ENCODE results near the gene GRB7.
A peak's percentile ranks its signal among the peaks of the same experiment; 100 is the strongest.
"Not testable (repeated sequence)": the region's sequence is repeated elsewhere in the genome, so short reads cannot be mapped to it uniquely, and the experiment has no call there.

The GRB7 gene

GRCh38 chr17:39709998-39710964, 27.5 kb upstream of the GRB7 start:
- no peak for DNase-seq

DNA sequence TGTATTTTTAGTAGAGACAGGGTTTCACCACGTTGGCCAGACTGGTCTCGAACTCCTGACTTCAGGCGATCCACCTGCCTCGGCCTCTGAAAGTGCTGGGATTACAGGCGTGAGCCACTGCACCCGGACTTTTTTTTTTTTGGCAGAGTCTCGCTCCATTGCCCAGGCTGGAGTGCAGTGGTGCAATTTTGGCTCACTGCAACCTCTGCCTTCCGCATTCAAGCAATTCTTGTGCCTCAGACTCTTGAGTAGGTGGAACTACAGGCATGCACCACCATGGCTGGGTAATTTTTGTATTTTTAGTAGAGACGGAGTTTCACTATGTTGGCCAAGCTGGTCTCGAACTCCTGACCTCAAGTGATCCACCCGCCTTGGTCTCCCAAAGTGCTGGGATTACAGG, 26.7 kb upstream of the GRB7 start:
- DNase-seq: not testable (repeated sequence)

- DNase-seq: no peak
Measured at GRCh38 chr17:39711851-39712250, 25.9 kb upstream of the GRB7 start.

DNA sequence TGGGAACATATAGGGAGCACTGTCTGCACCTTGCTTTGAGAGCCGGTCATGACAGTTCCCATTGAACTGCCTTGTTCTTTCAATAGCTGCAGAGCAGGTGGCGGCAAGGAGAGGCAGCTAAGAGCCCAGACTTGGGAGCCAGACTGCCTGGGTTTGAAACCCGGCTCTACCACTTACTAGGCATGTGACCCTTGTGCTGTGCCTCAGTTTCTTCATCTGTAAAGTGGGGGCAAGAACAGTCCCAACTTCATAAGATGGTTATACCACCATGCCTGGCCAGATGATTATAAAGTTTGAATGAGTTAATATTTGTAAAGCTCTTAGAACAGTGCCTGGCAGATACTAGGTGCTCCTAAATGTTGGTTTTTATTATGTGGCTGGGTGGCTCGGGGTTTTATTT, 23.5 kb upstream of the GRB7 start:
- no peak for DNase-seq

GRCh38 chr17:39715375-39716072, 22.2 kb upstream of the GRB7 start:
- no peak for DNase-seq

GRCh38 chr17:39716073-39716818, 21.5 kb upstream of the GRB7 start:
- no peak for DNase-seq

DNA sequence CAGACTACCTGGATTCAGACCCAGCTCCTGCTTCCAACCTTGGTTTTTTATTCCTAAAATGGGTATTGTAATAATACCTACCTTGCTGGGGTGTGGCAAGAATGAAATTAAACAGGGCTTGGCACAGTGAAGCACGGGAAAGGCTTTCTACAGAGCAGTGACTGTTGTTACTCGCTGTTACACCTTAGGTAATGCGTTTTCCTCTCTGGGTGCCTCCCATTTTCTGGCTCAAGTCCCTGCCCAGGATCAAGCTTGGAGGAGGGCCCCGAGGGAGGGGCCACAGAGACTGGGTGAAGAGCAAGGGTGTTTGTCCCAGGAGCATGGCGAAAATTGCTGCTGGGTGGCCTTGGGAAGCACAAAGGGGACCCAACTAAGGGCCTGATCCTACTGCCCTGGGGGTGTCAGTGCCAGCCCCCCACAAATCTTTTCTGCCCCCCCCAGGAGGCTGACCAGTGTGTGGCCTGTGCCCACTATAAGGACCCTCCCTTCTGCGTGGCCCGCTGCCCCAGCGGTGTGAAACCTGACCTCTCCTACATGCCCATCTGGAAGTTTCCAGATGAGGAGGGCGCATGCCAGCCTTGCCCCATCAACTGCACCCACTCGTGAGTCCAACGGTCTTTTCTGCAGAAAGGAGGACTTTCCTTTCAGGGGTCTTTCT, 20.7 kb upstream of the GRB7 start:
- no peak for DNase-seq

GRCh38 chr17:39717660-39718059, 20.1 kb upstream of the GRB7 start:
- no peak for DNase-seq

GRCh38 chr17:39719563-39720355, 18.0 kb upstream of the GRB7 start:
- no peak for DNase-seq

GRCh38 chr17:39722104-39722503, 15.6 kb upstream of the GRB7 start:
- DNase-seq: no peak

GRCh38 chr17:39722965-39723848, 14.5 kb upstream of the GRB7 start:
- no peak for DNase-seq

GRCh38 chr17:39724731-39725130, 13.0 kb upstream of the GRB7 start:
- no peak for DNase-seq

- DNase-seq: not testable (repeated sequence)
Measured at GRCh38 chr17:39725923-39726322, 11.8 kb upstream of the GRB7 start.

- no peak for DNase-seq
Measured at GRCh38 chr17:39726617-39727016, 11.1 kb upstream of the GRB7 start.

DNA sequence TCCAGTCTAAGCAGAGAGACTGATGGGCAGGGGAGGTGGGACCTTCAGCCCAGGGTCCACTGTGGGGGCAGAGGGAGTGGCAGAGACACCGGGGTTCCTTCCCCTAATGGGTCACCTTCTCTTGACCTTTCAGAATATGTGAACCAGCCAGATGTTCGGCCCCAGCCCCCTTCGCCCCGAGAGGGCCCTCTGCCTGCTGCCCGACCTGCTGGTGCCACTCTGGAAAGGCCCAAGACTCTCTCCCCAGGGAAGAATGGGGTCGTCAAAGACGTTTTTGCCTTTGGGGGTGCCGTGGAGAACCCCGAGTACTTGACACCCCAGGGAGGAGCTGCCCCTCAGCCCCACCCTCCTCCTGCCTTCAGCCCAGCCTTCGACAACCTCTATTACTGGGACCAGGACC, 10.2 kb upstream of the GRB7 start:
- no peak for DNase-seq

DNA sequence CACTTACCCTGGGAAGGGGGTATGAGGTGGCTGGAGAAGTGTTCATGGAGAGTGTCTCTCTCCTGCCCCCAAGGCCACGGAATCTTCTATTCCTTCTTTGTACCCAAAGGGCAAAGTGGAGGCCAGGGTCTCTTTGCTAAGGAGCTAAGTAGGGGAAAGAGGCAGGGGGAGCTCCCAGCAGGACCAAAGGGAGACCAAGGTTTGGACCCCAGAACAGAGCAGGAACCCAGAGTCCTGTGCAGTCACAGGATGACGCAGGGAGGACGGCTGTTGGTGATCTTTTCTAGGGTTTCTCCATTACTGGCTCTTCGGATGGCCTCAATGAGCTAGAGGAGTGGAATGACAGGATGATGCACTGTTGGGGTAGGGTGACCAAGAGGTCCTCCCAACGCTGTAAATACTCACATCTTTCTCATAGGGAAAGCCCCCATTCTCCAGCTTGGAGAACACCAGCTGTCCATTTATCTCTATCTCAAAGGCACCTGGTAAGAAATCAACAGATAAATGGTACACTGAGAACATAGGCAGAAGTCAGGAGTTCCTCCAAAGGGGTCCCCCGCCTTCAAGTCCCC, 8.4 kb upstream of the GRB7 start:
- no peak for DNase-seq

GRCh38 chr17:39730095-39730921, 7.4 kb upstream of the GRB7 start, which contains the start of gene MIEN1:
Gene MIEN1 (minus strand): TSS chr17:39730532. CDS start chr17:39730495, 37 bp downstream.
- peak; percentile 99 for DNase-seq

DNA sequence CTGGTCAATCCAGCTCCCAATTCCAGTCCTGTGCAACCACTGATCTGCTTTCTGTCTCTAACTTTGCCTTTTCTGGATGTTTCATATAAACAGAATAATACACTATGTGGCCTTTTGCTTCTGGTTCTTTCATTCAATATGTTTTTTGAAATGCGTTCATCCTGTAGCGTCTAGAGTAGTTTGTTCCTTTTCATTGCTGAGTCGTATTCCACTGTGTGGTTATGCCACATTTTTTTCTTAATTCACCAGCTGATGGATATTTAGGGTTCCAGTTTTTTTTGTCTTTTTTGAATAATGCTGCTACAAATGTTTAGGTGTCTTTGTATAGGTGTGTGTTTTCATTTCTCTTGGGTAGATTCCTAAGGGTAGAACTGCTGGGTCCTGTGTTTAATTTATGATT, 5.2 kb upstream of the GRB7 start:
- no peak for DNase-seq

GRCh38 chr17:39735882-39736281, 1.9 kb upstream of the GRB7 start:
- no peak for DNase-seq

All from activated CD8-positive, alpha-beta memory T cell treated with anti-CD3 and anti-CD28 coated beads, Interleukin-2, amount 50 U/mL, for 48 hours (primary cell).